ENCODE results near the gene PAPOLA.

DNA sequence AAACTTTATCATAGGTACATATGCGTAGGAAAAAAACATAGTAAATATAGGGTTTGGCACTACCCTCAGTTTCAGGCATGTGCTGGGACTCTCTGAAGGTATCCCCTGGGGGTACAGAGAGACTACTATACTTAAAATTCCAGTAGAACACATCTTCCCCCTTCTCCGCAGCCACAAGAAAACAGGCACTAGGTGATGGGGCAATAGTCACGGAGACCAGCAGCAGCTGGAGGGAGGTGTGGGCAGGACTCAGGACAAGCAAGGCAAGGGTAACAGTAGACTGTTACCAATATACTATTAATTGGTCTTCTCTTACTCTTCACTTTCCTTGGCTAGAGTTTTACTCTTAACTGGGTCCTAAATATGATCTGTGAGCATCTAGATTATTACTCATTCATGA is 4.6 kb upstream of the PAPOLA start:
- TF ChIP-seq, protein P1, sequence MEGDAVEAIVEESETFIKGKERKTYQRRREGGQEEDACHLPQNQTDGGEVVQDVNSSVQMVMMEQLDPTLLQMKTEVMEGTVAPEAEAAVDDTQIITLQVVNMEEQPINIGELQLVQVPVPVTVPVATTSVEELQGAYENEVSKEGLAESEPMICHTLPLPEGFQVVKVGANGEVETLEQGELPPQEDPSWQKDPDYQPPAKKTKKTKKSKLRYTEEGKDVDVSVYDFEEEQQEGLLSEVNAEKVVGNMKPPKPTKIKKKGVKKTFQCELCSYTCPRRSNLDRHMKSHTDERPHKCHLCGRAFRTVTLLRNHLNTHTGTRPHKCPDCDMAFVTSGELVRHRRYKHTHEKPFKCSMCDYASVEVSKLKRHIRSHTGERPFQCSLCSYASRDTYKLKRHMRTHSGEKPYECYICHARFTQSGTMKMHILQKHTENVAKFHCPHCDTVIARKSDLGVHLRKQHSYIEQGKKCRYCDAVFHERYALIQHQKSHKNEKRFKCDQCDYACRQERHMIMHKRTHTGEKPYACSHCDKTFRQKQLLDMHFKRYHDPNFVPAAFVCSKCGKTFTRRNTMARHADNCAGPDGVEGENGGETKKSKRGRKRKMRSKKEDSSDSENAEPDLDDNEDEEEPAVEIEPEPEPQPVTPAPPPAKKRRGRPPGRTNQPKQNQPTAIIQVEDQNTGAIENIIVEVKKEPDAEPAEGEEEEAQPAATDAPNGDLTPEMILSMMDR (IDR thresholded peaks at IDR 0.05) = no peak
- no peak for TF ChIP-seq POLR2A (IDR thresholded peaks at IDR 0.05)
